GM13976 (cell line): Measurements from ENCODE around the gene TF.
"Not testable (repeated sequence)": the region's sequence is repeated elsewhere in the genome, so short reads cannot be mapped to it uniquely, and the experiment has no call there.

Experiments
- DNase-seq: peaks from one replicate; pipeline ENCODE4 v3.0.0; 2012; ENCODE audit warnings: low spot score
- CTCF ChIP-seq: IDR thresholded peaks from 2 replicates; pipeline ENCODE4 v1.5.1; 2012; ENCODE audit warnings: borderline replicate concordance, mild to moderate bottlenecking; ENCODE audit not compliant: insufficient read depth; ENCODE audit errors: extremely low read depth, missing control alignments, control extremely low read depth
- in situ Hi-C: fragments of 300-500 bp; cut with MboI; formaldehyde crosslinking; loops from one replicate; pipeline ENCODE4 v1.12.0; 2022; ENCODE audit warnings: low sequenced_read_pairs, mixed read lengths, inconsistent platforms; ENCODE audit not compliant: unreplicated experiment

Gene TF

GRCh38 chr3:133722935-133723334 is 23.3 kb upstream of the TF start:
- in situ Hi-C loops: no loop called here
- DNase-seq: no peak
- no peak for TF ChIP-seq CTCF

- DNase-seq: no peak
- in situ Hi-C loops: no loop called here
- TF ChIP-seq CTCF: no peak
Measured at GRCh38 chr3:133730993-133731392, 15.2 kb upstream of the TF start.

GRCh38 chr3:133732231-133732630 is 14.0 kb upstream of the TF start:
- DNase-seq, in situ Hi-C loops: not testable (repeated sequence)

- no peak for DNase-seq
- TF ChIP-seq CTCF: no peak
- in situ Hi-C loops: no loop called here
Measured at GRCh38 chr3:133733226-133733625, 13.0 kb upstream of the TF start.

- in situ Hi-C loops: no loop called here
Measured at GRCh38 chr3:133734305-133734704, 11.9 kb upstream of the TF start.

GRCh38 chr3:133742351-133743091 is 3.7 kb upstream of the TF start:
- TF ChIP-seq CTCF: no peak
- no peak for DNase-seq
- in situ Hi-C loops: no loop called here

More at GRCh38 chr3:133734305-133734704, 11.9 kb upstream of the TF start:
- no peak for DNase-seq
- TF ChIP-seq CTCF: no peak

GRCh38 chr3:133744241-133744640 is 2.0 kb upstream of the TF start:
- no peak for TF ChIP-seq CTCF
- DNase-seq: no peak
- in situ Hi-C loops: no loop called here
